HL-60 (cell line): Measurements from ENCODE around the gene SKI.

ENCODE experiments used
- POLR2AphosphoS5 ChIP-seq: IDR thresholded peaks from 2 replicates; pipeline ENCODE4 v1.6.1; 2012; ENCODE audit warnings: low read depth
- SPI1 ChIP-seq: IDR thresholded peaks from 2 replicates; pipeline ENCODE4 v1.6.1; 2012; ENCODE audit warnings: low read depth, mild to moderate bottlenecking, borderline replicate concordance
- TF ChIP-seq, protein P1 (sequence below): IDR thresholded peaks from one replicate; pipeline ENCODE4 v1.5.1; 2011; ENCODE audit warnings: low read length, control low read depth, inconsistent platforms; ENCODE audit not compliant: insufficient read depth
- TF ChIP-seq, protein P2 (sequence below): IDR thresholded peaks from 2 replicates; pipeline ENCODE4 v1.6.1; 2012; ENCODE audit warnings: low read depth; ENCODE audit not compliant: insufficient replicate concordance

DNA sequence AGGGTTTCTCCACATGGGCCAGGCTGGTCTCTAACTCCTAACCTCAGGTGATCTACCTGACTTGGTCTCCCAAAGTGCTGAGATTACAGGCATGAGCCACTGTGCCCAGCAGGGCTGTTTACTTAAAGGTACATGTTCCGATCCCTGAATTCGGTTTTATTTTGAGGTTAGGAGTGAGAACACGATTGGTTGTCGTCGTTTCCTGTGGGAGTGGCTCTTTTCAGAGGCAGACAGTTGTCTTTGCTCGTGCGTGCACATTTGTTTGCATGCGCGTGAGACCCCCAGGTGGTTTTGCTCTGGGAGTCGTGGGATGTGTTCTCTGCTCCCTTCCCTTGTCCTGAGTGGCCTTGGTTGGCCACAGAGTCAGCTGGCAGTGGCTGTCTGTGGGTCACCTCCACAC lies 60.2 kb downstream of the SKI start:
- TF ChIP-seq POLR2AphosphoS5 = no peak
- TF ChIP-seq, protein P1, sequence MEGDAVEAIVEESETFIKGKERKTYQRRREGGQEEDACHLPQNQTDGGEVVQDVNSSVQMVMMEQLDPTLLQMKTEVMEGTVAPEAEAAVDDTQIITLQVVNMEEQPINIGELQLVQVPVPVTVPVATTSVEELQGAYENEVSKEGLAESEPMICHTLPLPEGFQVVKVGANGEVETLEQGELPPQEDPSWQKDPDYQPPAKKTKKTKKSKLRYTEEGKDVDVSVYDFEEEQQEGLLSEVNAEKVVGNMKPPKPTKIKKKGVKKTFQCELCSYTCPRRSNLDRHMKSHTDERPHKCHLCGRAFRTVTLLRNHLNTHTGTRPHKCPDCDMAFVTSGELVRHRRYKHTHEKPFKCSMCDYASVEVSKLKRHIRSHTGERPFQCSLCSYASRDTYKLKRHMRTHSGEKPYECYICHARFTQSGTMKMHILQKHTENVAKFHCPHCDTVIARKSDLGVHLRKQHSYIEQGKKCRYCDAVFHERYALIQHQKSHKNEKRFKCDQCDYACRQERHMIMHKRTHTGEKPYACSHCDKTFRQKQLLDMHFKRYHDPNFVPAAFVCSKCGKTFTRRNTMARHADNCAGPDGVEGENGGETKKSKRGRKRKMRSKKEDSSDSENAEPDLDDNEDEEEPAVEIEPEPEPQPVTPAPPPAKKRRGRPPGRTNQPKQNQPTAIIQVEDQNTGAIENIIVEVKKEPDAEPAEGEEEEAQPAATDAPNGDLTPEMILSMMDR = no peak
- no peak for TF ChIP-seq SPI1
- TF ChIP-seq, protein P2, sequence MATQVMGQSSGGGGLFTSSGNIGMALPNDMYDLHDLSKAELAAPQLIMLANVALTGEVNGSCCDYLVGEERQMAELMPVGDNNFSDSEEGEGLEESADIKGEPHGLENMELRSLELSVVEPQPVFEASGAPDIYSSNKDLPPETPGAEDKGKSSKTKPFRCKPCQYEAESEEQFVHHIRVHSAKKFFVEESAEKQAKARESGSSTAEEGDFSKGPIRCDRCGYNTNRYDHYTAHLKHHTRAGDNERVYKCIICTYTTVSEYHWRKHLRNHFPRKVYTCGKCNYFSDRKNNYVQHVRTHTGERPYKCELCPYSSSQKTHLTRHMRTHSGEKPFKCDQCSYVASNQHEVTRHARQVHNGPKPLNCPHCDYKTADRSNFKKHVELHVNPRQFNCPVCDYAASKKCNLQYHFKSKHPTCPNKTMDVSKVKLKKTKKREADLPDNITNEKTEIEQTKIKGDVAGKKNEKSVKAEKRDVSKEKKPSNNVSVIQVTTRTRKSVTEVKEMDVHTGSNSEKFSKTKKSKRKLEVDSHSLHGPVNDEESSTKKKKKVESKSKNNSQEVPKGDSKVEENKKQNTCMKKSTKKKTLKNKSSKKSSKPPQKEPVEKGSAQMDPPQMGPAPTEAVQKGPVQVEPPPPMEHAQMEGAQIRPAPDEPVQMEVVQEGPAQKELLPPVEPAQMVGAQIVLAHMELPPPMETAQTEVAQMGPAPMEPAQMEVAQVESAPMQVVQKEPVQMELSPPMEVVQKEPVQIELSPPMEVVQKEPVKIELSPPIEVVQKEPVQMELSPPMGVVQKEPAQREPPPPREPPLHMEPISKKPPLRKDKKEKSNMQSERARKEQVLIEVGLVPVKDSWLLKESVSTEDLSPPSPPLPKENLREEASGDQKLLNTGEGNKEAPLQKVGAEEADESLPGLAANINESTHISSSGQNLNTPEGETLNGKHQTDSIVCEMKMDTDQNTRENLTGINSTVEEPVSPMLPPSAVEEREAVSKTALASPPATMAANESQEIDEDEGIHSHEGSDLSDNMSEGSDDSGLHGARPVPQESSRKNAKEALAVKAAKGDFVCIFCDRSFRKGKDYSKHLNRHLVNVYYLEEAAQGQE = no peak
